ENCODE results near the gene GPS1. TPM values are rescaled to one million over a fixed set of nuclear protein-coding genes. Genes with fewer than 3 reads are reported as not detected.
A peak's percentile ranks its signal among the peaks of the same experiment; 100 is the strongest.

The GPS1 gene
- total and polyA plus RNA-seq, 2 experiments from 2014 or later: 136 to 242 TPM

DNA sequence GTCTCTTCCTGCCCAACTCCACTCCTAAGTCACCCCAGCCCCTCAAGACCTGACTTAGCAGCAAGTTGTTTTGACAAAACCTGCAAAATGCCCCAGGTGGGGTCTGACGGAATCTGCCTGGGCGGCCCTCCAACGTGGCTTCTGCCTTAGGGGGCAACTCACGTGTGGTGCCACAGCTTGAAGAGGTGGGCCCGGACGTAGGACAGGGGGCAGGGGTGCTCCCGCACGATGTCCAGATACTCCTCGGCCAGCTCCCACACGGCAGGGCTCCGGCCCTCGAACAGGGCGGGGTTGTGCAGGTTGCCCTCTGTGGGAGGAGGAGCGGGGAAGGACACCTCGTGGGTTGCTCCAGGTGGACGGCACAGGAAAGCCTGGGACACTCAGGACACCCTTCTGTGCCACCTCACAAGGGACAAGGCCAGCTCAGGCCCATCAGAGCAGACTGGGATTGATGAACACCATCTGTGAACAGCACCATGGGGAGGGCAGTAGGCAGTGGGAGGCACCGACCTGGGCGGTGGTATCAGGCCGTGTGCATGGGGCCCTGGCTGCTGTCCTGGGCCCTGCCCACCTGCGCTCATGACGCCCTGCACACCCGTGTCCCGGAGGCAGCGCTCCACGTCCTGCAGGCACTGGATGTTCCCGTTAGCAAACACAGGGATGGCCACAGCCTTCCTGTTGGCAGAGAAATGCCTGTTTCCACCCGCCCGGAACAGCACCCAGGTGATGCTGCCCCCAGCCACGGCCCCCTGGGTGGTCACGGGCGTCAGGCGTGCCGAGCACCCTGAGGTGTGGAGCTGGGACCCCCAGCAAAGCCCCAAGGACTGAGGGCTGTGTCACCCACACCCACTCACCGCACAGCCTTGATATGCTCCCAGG is 9.6 kb downstream of the GPS1 start (continued):
- TF ChIP-seq ZNF114 (CRISPR knock-in tag; IDR thresholded peaks at IDR 0.05) (no peak), POLR2AphosphoS5 (IDR thresholded peaks at IDR 0.05; ENCODE audit: low read depth) (no peak), JUNB (IDR thresholded peaks at IDR 0.05; ENCODE audit: unreplicated experiment) (no peak)

DNA sequence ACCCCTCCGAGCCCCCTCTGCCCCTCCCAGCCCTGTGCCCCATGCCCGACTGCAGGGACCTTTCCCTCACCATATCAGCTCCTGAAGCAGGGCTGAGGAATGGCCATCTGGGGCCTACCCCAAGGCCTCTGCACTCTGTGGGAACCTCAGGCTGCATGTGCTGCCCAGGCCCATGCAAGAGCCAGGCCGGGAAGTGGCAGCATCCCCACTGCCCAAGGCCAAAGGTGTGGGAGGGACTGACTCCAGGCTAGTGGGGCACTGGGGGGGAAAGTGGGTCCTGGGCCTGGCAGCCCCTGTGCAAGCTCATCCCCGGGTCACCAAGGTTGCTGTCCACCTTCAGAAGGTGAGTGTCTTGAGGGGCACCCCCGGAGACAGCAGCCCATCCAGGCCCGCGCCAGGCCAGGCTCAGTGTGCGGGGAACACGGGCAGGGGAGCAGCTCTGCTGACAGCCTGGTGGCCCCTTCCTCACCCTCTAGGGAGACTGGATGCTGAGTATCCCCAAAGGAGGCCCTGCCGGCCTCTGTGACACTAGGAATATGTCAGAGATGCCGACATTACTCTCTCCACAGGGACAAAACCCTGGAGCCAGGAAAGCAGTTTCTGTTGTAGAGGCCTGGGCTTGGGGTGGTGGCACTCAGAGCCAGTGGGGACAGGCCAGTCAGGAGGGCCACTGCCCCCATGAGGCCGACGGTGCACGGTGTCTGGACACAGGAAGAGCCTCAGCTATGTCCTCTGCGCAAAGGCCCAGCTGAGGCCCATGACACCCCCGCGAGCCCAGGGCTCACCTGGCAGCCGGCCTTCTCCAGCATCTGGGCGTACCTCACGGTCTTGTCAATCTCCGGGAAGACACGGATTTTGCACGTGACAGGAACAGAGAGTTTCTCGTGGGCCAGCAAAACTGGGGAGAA is 10.6 kb downstream of the GPS1 start:
- Mint-ChIP-seq H3K36me3 (ENCODE audit: low read depth) (peaks cover 8% of the 10 kb centered on the region), H3K4me3 (no peak overlapping the region), H3K4me1 (peaks cover 4% of the 10 kb centered on the region; the same call in 2 of the 3 replicates), H3K27ac (no peak overlapping the region), H3K27me3 (ENCODE audit: insufficient read depth, low read depth, poor library complexity) (peaks cover 10% of the 10 kb centered on the region), H3K9me3 (no peaks in the 10 kb centered on the region)
- no peak overlapping the region for H2AFZ ChIP-seq
- H4K20me1 ChIP-seq (replicated peaks; ENCODE audit: insufficient read depth): no peaks in the 10 kb centered on the region
- no peak overlapping the region for H3K4me3 ChIP-seq
- H3K79me2 ChIP-seq (replicated peaks; ENCODE audit: insufficient read depth): no peaks in the 10 kb centered on the region
- H3K4me2 ChIP-seq: no peak overlapping the region
- H3K36me3 ChIP-seq (ENCODE audit: insufficient read depth): no peaks in the 10 kb centered on the region
- peak; percentile 20 for DNase-seq (ENCODE audit: low spot score)
- no peaks in the 10 kb centered on the region for H3K9me2 ChIP-seq (ENCODE audit: insufficient read depth)
- TF ChIP-seq CREB1 (CRISPR knock-in tag; IDR thresholded peaks at IDR 0.05; ENCODE audit: low read depth) (no peak), POLR2AphosphoS5 (IDR thresholded peaks at IDR 0.05; ENCODE audit: low read depth) (no peak), NANOG (IDR thresholded peaks at IDR 0.05; ENCODE audit: borderline replicate concordance) (no peak), STAT1 (IDR thresholded peaks at IDR 0.05; ENCODE audit: unreplicated experiment) (no peak), ZNF331 (CRISPR knock-in tag; IDR thresholded peaks at IDR 0.05; ENCODE audit: low read depth) (no peak), JUNB (IDR thresholded peaks at IDR 0.05; ENCODE audit: unreplicated experiment) (no peak)
- TF ChIP-seq, protein P1, sequence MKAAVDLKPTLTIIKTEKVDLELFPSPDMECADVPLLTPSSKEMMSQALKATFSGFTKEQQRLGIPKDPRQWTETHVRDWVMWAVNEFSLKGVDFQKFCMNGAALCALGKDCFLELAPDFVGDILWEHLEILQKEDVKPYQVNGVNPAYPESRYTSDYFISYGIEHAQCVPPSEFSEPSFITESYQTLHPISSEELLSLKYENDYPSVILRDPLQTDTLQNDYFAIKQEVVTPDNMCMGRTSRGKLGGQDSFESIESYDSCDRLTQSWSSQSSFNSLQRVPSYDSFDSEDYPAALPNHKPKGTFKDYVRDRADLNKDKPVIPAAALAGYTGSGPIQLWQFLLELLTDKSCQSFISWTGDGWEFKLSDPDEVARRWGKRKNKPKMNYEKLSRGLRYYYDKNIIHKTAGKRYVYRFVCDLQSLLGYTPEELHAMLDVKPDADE (IDR thresholded peaks at IDR 0.05): no peak
- TF ChIP-seq, protein P2, sequence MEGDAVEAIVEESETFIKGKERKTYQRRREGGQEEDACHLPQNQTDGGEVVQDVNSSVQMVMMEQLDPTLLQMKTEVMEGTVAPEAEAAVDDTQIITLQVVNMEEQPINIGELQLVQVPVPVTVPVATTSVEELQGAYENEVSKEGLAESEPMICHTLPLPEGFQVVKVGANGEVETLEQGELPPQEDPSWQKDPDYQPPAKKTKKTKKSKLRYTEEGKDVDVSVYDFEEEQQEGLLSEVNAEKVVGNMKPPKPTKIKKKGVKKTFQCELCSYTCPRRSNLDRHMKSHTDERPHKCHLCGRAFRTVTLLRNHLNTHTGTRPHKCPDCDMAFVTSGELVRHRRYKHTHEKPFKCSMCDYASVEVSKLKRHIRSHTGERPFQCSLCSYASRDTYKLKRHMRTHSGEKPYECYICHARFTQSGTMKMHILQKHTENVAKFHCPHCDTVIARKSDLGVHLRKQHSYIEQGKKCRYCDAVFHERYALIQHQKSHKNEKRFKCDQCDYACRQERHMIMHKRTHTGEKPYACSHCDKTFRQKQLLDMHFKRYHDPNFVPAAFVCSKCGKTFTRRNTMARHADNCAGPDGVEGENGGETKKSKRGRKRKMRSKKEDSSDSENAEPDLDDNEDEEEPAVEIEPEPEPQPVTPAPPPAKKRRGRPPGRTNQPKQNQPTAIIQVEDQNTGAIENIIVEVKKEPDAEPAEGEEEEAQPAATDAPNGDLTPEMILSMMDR (conservative IDR thresholded peaks at IDR 0.05; ENCODE audit: low read depth in 2 of 2): peak in 1 of 2 experiments; percentile 16; a peak in 1 of 4 replicates
- peaks cover 7% of the 10 kb centered on the region; the same call in 1 of the 2 replicates for H3F3A ChIP-seq (replicated peaks; ENCODE audit: low read depth)
- no peaks in the 10 kb centered on the region for H3K4me1 ChIP-seq (ENCODE audit: insufficient read depth)
- ATAC-seq: no peak
- H3K27me3 ChIP-seq (ENCODE audit: insufficient read depth): no peaks in the 10 kb centered on the region
- no peak overlapping the region for H3K27ac ChIP-seq (ENCODE audit: low read depth)
